HL-60/S4 treated with retinoic acid at 250 ng/mL for 4 days and 3 days (cell line): ENCODE measurements around the gene DIAPH1.

Source experiments
- in situ Hi-C: fragments of 300-500 bp; cut with MboI; formaldehyde crosslinking; loops from 2 replicates; pipeline ENCODE4 v1.7.0; 2022; ENCODE audit warnings: low sequenced_read_pairs

DIAPH1 gene

DNA sequence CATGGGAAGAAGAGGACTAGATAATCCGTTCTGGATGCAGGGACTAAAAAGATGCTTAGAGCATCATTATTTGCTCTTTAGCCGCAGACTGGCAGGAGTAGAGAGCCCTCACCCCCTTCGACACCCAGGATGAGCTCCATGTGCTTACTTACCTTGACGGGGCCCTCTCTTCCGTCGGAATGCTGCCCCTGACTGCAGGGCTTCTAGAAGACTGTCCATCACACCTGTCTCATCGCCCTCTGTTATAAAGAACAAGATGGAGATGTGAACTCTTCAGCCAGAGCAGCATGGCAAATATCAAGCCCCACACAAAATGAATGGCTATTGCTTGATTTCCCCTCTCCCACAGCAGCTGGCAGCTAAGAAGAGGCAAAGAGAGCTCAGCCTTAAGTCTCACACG is 94.8 kb downstream of the DIAPH1 start:
- in situ Hi-C loops: no loop called here

DNA sequence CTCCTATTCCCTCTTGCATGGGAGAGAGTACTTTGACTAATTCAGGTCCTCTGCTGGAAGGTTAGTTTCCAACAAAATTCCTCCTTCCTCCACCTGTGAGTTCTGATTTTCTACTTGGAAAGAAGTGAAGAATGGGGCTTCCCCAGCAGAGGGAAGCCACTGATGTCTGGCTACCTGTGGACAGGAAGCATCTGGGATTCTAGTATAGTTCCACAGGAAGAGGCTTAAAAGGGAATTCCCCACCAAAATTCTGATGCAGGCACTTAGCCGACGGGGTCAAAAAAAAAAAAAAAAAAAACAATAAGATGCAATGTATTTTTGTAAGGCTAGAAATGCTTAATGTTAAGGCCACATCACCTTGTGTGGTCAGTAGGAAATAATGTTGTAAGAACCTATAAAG is 96.5 kb downstream of the DIAPH1 start:
- in situ Hi-C loops: no loop called here

DNA sequence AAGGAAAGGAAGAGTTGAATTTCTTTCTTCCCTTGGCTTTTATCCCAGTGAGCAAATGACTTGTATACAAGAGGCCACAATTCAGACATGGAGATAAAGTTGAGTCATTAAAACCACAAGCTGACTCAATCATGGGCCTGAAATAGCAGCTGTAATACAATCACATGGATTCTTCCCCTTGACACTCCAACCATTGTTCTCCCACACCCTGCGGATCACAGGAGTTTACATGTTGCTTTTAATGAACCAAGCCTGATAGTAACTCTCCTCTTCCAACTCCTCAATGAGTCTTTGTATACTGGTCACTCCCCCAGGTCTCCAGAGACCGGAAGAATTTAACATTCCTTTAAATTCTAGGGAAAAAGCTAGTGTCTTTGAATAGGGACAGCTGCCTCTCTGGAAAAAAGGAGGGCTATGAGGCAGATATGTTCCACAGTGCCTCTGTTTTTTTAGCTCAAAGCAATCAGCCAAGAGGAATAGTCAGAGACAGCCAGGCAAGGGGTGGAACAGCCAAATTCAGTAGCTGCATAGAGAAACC is 97.5 kb downstream of the DIAPH1 start:
- in situ Hi-C loops: no loop called here

DNA sequence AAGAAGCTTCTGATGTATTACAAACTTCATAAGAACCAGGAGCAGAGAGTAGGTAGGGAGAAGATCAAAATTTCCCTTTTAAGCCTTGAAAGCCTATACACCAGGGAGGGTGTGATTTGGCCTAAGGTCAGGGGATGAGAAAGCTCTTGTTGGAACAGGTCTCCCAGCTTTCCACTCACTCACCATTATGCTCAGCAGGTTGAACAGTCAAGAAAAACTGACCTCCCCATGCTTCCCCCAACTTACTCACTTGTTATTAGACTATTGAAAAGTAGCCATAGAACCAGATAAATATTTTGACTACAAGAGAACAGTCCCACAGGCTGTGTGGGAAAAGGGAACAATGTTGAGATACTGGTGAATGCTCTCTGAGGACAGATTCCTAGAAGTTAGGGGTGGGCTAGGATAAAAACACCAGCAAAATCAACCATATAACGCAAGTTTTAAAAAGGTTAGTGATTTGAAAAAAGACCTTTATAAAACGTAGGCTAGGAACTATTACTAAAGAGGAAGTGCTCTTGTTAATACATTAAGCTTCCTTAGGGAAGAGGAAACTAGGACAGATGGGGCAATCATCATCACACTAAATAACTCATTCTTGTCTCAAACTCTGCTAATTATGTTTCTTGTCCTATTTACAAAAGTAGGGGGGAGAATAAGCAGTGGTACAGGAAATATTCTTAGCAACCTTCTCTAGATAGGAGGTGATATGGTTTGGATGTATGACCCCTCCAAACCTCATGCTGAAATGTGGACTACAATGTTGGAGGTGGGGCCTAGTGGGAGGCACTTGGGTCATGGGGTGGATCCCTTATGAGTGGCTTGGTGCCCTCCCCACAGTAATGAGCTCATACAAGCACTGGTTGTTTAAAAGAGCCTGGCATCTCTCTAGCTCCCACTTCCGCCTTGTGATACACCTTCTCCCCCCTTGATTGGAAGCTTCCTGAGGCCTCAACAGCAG is 98.9 kb downstream of the DIAPH1 start:
- in situ Hi-C loops: no loop called here

DNA sequence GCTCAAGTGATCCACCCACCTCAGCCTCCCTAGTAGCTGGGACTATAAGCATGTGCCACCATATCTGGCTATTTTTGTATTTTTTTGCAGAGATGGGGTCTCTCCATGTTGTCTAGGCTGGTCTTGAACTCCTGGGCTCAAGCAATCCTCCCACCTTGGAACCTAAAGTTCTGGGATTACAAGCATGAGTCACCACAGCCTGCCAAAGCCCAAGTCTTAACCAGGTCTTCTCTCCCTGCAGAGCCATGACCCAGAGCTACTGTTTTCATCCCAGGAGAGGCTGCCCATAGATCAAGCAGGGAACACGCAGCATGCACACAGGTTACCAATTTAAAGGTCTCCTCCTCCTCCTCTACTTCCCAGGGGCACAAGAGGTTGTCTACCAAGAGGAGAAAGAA is 100.2 kb downstream of the DIAPH1 start:
- in situ Hi-C loops: no loop called here

DNA sequence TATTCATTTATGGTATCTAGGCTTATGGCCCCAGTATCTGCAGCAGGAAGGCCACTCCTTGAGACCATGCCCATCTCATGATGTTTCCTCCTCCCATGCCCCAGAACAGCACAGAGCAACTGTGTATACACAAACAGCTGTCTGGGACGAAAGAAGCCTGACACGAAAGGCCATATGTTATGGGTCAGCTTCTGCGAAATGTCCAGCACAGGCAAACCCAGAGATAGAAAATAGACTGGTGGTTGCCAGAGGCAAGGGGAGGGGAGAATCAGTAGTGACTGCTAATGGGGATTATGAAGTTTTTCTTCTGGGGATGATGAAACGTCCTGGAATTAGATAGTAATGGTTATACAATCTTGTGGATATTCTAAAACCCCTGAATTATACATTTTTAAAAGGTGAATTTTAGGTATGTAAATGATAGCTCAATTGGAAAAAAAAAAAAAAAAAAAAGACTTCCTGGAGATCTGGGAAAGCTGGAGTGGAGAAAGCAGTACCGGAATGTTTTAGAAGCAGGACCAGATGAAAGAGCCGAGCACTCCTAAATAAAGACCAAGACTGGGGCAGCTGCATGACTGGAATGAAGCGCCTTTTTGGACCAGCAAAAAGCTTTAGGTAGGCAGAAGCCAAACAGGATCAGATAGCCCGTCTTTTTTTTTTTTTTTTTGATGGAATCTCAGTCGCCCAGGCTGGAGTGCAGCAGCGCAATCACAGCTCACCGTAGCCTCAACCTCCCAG is 100.8 kb downstream of the DIAPH1 start:
- in situ Hi-C loops: no loop called here

DNA sequence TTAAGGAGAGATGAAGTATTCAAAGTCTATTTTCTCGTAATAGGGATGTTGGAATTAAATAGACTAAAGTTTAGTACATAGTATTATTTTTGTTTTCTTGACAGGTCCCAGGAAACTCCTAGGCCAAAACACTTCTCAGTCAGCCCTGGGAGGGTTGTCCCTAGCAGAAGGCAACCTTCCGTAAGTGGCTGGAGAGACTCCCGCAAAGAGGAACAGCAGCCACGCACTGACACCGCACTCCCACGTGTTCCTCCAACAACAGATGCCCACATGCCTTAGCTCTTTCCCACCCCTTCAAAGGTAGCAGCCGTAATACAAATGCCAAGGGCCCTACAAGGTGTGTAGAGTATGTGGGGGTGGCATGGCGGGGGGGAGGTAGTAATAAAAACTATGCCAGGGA is 101.5 kb downstream of the DIAPH1 start:
- in situ Hi-C loops: no loop called here

DNA sequence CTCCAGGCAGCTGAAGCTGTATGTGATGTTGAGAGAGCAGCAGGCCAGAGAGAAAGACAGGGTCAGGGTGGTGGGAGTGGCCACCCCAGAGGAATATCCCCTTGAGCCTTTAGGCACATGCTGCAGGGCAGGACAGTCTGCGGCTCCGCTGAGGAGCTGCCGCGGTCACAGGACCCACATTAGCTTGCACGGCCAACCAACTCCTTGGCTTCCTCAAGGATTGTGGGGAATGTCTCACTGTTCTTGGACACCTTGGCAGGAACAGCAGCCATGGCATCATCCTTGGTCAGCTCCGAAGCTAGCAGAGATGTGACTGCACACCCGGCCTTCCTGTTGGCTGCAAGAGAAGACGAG is 102.2 kb downstream of the DIAPH1 start:
- in situ Hi-C loops: no loop called here

DNA sequence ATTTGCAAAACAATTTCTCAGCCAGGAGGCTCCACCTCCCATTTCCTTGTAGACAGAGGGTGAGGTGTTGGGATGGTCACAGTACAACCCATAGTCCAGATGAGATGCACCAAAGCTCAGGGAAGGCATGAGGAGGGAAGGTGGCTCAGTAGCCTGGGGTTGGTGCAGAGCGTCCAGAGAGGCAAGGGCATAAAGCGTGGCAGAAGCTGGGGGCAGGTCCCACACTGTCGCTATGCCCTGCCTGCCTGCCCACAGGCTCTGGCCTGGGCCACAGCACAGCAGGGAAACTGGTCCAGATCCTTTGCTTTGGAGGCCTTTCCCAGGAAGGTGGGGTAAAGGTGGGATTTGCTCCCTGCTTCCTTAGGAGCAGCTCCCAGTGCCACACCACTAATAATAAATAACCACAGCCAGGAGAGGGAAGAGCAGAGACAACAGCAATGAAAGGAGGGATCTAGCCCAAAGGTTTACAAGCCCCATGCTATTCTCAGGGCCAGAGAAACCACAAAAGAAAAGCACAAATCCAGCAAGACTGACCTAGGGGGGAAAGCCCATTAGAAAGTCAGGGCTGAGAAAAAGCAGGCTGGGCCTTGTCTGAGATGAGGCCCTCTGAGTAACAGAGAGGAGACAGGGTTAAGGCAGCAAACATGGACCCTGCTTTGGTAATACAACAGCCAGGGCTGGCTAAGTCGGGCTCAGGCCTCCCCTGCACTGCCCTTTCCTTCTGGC is 102.7 kb downstream of the DIAPH1 start:
- in situ Hi-C loops: no loop called here

DNA sequence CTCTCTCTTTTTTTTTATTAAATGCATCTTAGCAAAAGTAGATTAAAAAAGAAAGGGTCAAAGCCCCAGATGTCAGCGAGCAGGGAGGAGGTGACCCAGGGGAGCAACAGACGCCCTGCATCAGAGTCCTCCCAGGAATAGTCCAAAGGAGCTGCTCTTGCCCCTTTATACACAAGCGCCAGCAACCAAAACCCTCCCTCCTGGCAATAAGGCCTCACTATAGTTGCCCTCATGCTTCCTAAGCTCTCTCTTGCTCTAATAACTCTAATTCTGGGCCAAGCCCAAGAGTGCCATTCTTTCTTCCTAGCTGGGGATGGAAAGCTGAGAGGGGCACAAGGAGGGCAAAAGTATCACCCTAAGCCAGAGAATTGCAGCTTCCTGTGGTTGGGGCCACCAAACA is 103.7 kb downstream of the DIAPH1 start:
- in situ Hi-C loops: no loop called here

DNA sequence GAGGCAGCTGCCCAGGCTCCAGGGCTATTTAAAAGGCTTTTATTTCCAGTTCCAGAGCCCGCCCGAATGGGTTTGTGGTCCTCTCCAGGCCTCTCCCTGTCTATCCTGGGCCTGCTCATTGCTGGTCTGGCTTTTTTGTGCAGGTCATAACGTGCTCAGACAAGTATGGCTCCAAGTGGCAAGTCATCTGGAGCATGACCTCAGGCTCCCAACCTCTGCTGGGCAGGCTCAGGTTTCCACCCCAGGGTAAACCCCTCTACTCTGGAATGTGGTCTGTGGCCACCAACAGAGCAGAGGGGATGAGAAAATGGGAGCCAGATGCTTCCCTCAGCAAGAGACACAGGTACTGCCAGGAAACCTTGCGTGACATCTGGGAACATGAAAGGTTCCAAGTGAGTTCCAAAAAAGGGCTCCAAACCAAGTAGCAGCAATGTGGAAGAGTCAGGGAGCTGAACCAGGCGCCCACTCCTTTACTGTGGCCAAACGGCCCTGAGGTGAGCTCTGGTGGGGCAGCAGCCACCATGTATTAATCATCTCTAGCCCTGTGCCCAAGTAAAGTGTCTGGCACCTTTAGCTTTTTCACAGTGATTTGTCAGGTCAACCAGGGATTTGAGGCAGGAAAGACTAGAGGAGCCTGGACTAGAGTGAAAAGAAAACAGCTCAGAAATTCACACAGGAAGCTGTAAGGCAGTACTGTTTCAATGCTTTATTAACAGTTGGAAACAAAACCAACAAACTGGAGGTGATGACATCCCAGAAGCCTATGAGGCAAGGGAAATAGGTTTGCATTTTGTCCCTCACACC is 104.3 kb downstream of the DIAPH1 start:
- in situ Hi-C loops: no loop called here

DNA sequence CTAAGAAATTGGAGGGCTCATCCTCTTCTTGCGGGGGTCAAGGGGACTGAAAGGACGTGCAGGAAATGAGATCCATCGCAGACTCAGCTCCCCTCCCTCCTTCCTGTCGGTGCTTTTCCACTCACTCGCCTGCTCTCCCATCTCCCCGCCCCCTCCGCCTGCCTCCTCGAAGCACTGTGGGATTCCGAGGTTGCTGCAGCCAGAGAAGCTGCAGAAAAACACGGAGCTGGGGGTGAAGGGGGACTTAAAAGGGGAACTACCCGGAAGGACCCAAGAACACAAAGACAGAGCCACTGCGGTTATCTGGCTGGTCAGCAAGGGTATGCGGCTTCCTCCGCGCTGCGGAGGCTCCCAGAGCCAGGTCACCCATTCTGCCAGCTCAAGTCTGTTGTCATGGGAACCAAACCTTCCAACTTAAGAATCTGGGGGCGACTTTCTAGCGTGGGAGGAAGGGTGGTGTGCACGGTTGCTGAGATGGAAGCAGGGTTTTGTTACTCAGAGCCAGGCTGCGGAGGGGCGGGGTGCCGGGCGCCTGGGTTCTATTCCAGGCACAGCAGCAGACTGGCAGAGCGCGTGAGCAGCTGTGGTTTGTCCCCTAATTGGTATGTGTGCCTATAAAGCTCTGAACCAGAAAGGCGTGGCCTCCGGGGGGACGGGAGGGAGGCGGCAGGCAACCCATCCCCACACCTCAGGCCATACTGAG is 105.0 kb downstream of the DIAPH1 start:
- in situ Hi-C loops: no loop called here

DNA sequence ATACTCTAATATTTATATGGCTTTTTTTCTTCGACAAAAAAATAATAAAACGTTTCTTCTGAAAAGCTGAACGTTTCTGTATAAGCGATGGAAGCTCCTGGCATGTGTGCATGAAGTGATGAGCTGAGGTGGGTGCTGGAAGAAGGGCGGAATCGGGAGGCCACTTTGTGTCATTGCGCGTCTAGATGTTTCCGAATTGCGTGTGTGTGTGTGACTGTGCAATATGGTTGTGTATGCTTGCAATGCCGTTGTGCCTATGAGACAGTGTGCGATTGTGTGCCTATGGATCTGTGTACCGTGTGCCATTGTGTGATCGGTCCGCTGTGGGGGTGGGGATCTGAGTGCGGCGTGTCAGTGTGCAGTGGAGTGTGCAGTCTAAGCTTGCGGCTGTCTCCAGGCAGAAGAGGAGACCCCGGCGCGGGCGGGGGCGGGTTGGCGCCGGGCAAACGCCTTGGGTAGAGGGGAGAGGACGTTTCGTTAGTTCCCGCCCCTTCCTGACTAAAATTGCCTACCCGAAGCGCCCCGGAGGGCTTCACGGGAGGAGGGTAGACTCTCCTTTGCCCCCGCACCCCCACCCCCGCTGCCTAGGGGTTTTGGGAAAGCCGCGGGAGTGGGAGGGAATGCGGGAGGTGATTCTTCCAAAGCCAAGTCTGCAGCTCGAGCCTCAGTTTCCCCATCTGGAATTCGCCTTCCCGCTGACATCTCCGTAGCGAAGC is 105.7 kb downstream of the DIAPH1 start:
- in situ Hi-C loops: no loop called here

DNA sequence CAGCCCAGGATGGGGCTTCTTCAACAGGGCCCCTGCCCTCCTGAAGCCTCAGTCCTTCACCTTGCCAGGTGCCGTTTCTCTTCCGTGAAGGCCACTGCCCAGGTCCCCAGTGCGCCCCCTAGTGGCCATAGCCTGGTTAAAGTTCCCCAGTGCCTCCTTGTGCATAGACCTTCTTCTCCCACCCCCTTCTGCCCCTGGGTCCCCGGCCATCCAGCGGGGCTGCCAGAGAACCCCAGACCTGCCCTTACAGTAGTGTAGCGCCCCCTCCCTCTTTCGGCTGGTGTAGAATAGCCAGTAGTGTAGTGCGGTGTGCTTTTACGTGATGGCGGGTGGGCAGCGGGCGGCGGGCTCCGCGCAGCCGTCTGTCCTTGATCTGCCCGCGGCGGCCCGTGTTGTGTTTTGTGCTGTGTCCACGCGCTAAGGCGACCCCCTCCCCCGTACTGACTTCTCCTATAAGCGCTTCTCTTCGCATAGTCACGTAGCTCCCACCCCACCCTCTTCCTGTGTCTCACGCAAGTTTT is 106.3 kb downstream of the DIAPH1 start:
- in situ Hi-C loops: no loop called here

DNA sequence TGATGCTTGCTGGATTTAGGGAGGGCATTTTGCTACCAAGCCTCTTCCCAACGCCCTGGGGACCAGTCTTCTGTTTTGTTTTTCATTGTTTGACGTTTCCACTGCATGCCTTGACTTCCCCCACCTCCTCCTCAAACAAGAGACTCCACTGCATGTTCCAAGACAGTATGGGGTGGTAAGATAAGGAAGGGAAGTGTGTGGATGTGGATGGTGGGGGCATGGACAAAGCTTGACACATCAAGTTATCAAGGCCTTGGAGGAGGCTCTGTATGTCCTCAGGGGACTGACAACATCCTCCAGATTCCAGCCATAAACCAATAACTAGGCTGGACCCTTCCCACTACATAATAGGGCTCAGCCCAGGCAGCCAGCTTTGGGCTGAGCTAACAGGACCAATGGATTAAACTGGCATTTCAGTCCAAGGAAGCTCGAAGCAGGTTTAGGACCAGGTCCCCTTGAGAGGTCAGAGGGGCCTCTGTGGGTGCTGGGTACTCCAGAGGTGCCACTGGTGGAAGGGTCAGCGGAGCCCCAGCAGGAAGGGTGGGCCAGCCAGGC is 107.0 kb downstream of the DIAPH1 start:
- in situ Hi-C loops: no loop called here

DNA sequence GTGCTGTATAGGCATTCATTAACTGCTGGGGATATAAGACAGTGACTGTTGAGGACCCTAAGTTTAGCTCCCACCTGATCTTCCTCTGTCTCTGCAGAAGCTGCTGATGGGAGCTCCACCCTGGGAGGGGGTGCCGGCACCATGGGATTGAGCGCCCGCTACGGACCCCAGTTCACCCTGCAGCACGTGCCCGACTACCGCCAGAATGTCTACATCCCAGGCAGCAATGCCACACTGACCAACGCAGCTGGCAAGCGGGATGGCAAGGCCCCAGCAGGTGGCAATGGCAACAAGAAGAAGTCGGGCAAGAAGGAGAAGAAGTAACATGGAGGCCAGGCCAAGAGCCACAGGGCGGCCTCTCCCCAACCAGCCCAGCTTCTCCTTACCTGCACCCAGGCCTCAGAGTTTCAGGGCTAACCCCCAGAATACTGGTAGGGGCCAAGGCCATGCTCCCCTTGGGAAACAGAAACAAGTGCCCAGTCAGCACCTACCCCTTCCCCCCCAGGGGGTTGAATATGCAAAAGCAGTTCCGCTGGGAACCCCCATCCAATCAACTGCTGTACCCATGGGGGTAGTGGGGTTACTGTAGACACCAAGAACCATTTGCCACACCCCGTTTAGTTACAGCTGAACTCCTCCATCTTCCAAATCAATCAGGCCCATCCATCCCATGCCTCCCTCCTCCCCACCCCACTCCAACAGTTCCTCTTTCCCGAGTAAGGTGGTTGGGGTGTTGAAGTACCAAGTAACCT is 107.8 kb downstream of the DIAPH1 start:
- in situ Hi-C loops: no loop called here

DNA sequence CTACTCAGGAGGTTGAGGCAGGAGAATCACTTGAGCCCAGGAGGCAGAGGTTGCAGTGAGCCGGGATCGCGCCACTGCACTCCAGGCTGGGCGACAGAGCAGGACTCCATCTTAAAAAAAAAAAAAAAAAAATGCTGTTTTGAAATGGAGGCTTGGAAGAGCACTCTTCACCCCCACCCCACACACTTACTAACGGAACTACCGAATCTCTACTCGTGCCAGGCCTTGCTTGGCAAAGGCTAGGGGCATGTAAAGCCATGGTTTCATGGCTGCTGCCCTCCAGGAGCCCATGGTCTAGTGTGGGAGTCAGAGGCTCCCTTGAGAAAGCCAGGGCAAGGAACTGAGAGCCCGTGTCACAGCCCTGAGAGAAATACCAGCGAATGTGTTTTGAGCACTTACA is 108.6 kb downstream of the DIAPH1 start:
- in situ Hi-C loops: no loop called here
